CD4-positive, alpha-beta T cell treated with Interleukin-15 for 1 hour (primary cell): ENCODE data around the gene HS3ST4.

Source experiments
- DNase-seq: peaks from one replicate; pipeline ENCODE4 v3.0.0-alpha.2; 2020

Gene HS3ST4

DNA sequence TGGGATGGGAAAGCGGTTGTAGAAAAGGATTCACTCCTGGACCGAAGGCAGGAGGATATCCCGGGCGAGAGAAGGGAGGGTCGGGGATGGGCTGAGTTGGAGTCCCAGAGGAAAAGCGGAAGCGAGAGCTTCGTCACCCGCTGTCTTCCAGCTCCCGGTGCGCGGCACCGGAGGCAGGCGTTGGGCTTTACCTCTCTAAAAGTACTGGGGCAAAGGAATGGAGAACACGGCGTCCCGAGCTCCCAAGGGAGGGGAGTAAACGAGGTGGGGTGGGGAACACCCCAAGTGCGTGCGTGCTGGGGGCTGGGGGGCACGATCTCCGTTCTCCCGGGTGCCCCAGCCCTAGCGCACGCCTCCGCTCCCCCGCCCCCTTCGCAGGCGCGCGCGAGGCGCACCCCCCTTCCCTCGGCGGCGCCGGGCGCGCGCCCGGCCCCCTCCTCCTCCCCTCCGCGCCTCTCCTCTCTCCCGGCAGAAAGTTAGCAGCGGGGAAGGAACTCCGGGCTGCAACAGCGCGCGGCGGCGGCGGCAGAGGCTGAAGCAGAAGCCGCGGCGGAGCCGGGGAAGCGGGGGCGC lies at the start of gene HS3ST4:
HS3ST4 (plus strand) TSS at position 441 of the 573 bp plus-strand sequence.
- DNase-seq = no peak

DNA sequence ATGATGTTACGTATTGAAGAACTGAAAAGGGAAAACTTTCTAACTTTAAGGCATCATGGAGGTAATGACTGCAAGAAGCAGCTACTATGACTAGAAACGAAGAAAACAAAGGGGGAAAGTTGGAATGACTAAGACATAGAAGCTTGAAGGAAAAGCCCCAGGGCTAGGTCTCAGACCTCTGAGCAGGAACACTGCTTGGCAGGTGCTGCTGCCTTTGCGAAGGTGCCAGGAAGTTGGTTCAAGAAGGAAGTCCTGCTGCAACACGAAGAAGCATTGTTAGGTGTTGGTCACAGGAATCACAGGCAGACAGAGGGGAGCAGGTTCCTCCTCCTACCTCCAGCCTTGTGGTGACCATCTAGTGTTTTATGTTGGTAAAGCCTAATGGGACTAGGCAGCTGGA lies 48.1 kb upstream of the HS3ST4 start:
- no peak for DNase-seq

DNA sequence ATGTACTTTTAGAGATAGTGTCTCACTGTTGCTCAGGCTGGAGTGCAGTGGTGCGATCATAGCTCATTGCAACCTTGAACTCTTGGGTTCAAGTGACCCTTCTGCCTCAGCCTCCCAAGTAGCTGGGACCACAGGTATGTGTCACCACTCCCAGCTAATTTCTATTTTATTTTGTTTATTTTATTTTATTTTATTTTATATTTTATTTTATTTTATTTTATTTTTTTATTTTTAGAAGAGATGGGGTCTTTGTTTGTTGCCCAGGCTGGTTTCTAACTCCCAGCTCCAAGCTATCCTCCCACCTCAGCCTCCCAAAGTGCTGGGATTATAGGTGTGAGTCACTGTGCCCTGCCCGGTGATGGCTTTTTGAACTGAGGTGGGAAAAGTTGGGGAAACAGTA lies 35.1 kb upstream of the HS3ST4 start:
- DNase-seq = no peak

DNA sequence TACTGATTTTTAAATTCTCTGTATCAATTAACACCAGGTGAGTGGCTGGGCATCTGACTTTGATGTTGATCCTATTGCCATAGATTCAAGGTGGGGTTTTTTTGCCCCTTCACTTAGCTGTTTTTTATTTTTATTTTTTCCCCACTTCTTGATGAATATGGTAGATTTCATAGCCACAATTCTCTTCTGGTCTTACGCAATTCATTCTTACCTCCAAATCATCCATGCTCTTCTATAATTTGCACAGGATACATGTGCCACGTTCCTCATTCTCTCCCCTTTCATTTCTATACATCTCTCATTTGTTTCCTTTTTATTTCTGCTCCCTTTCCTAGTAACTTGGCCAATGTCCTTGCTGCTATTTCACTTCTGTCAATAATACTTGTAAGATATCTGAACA lies 14.9 kb upstream of the HS3ST4 start:
- no peak for DNase-seq

- DNase-seq = no peak
Measured at GRCh38 chr16:25679511-25679910, 12.2 kb upstream of the HS3ST4 start.

GRCh38 chr16:25689137-25689836 lies 2.5 kb upstream of the HS3ST4 start:
- no peak for DNase-seq

DNA sequence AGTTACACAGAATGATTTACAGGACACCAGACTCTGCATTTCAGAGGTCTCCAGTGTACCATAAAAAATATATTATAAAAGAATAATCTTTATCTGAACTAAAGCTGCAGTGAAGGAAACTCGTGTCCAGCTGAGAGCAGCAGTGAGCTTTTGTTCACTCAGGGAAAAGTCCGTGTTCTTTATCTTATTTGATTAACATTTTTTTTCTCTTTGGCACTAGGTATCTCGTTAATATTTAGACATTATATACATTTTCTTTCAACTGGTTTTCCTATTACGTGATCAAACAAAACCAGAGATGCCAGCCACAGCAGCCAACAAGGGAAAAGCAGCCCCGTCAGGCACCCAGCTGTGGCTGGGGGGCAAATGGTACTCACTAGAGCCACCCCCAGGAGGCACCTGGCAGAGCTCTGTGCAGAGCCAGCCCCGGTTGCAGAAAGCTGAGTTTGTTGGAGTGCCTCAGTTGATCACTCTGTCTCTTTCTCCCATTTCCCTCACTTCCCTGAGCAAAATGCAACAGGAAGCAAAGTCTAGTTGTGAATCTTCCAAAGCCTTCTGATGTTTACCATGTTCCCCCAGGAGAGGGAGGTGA lies 1.1 kb upstream of the HS3ST4 start:
- no peak for DNase-seq

GRCh38 chr16:25692351-25692741 lies 587 bp downstream of the HS3ST4 start:
- DNase-seq = no peak

DNA sequence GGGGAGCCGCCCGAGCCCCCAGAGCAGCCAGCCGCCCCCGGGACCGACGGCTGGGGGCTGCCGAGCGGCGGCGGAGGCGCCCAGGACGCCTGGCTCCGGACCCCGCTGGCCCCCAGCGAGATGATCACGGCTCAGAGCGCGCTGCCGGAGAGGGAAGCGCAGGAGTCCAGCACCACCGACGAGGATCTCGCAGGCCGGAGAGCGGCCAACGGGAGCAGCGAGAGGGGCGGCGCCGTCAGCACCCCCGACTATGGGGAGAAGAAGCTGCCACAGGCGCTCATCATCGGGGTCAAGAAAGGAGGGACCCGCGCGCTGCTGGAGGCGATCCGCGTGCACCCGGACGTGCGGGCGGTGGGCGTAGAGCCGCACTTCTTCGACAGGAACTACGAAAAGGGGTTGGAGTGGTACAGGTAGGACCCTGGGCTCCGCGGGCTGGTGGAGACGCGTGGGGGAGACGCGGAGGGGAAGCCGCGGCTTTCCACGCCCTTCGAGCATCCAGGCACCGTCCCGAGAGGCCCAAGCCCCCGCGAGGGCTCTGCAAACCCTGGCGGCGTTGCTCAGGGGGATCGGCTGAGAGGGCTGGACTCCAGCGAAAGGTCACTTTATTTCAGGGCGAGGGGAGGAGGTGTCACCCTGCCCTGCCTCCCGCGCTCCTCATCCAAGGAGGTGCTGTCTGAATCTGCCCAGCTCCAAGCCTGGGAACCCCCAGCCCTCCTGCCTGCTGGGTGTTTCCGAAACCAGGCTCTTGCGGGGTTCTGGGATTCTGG lies 1.2 kb downstream of the HS3ST4 start:
- no peak for DNase-seq

GRCh38 chr16:25693631-25694030 lies 1.9 kb downstream of the HS3ST4 start:
- no peak for DNase-seq

- DNase-seq = no peak
Measured at GRCh38 chr16:25699069-25699468, 7.3 kb downstream of the HS3ST4 start.

DNA sequence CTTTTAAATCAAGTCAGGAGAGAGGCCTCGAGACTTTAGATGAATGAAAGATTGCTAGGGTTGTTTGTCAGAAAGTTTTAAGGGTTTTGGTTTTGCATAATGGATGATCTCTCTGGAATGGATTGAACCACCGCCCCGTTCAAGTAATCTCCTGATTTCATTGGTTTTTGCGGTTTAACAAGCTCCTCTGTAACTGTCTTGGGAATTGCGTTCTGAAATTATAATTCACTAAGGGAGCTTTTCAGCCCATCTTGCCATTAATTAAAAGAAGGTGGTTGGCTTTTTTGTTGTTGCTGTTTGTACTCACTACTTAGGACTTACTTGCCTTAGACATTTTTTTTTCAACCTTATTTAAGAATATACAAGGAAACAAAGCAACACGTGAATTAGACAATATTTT lies 8.8 kb downstream of the HS3ST4 start:
- no peak for DNase-seq

GRCh38 chr16:25707553-25707952 lies 15.8 kb downstream of the HS3ST4 start:
- no peak for DNase-seq

- no peak for DNase-seq
Measured at GRCh38 chr16:25707982-25708583, 16.3 kb downstream of the HS3ST4 start.

DNA sequence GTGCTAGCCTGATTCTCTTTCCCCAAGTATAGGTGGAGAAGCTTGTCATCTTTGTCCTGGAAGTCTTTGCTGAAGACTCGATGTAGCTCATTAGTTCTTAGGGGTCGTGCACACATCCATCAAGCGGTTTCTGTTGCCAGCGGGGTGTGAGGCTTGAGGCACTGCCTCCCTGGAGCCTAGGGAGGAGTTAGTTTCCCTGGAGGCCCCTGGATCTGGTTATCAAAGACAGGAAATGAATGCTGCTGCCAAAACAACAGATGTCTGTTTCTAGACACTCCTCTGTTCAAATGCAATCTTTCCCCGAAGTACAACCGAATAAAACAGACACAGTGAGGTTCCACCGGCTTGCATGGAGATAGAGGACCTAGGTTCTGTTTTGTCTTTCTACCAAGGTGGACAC lies 17.5 kb downstream of the HS3ST4 start:
- no peak for DNase-seq

DNA sequence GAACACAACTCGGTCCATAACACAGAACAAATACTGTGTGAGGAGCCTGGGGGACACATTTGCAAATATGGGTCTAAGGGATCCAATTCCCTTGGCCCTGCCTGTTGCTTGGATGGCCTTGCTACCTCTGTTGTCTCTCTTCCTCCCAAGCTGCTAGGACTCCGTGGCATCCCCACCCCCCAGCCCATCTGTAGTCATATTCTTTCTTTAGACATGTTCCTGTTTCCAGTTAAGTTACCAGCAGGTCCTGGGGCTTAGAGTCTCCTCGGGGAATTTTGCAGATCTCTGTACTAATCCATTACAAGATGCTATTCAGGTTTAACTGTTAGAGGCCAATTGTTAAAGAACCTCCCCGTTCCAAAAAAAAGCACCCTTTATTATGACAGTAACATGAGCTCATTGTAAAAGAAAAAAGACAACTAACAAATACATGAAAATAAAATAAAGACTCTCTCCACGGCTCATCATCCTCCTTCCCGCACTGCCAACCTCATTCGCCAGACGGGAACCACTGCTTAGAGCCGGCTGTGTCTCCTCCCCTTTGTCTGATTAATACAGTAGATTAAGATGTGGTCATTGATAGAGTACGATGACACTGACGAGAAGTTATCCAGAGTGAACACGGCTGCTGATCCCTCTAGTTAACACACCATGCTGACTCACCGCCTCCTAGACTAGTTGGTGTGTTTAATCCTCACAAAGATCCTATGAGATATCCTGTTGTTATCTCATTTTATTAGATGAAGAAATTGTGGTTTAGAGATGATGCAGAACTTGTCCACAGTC lies 22.2 kb downstream of the HS3ST4 start:
- no peak for DNase-seq

DNA sequence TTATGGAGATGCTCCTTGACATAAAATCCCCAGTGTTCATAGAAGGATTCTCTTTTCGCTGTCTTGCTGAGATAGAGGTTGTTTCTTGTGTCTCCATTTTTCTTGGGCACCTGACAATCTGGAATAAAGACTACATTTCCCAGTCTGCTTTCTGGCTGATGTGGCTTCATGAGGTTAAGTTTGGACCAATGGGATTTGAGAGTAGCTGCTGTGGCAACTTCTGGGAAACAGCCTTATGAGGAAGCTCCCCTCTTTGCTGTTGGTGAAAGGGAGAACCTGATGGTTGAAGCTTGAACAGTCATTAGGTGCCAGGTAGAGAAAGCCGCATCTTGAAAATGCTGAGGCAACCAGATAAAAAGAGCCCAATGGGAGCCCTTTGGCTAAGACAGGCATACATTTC lies 24.4 kb downstream of the HS3ST4 start:
- no peak for DNase-seq

- DNase-seq = no peak
Measured at GRCh38 chr16:25721439-25721838, 29.7 kb downstream of the HS3ST4 start.

DNA sequence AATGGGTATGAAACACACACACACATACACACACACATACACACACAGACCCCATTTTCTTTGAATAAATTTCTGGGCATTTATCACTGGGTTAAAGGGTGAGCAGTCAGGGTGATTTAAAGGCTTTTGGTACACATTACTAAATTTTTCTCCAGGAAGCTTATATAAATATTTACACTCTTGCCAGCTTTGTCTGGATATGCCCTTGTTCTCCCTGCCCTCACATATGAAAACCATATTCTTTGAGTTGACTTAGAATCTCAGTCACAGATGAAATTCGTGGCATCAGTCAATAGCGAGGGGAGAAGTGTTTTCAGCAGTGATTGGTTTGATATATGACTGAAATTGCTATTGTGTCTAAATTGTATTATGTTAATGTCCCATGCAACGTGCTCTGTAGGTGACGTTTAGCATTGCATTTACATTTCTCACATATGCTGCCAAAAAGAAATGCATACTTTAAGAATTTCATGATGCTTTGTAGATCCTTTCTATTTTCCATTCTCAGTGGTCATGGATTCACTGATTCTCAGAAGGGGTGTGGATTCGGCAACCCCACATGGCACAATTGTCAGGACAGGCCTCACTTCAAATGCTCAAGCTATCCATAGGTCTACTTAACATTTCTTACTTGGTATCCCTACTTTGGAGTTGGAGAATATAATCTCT lies 34.8 kb downstream of the HS3ST4 start:
- no peak for DNase-seq

DNA sequence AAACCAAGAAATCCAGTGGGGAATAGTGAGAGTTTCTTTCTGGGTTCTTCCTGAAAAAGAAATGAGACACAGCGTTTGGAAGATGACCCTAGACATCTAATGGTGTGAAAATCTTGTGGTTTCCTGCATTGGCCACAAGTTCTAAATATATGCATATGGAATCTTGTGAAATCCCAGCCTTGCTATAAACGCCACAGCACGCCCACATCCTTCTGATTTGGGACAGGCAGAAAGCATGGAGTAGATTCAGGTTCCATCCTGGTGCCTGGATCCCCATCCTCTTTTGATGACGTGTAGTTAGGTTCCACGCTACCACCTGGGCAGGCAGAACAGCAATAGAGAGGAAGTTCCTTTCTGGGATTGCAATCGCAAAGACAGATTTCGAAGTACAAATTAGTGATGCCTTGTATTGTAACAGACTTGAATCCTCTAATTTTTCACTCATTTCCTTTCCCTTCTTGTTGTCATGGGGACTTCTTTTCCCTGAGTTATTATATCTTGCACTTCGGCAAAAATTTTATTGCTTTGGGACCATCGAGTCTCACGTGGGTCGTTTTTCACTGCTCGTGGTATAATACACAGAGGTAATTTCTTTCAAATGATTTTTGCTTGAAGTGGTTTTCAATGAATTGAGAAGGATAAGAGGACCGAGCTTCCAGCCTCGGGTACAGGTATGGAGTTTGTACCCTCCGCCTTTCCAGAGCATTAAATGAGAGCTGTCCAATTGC lies 37.6 kb downstream of the HS3ST4 start:
- DNase-seq = no peak

- no peak for DNase-seq
Measured at GRCh38 chr16:25730396-25730795, 38.6 kb downstream of the HS3ST4 start.
